ENCODE measurements around the gene HS3ST3B1.

HS3ST3B1 gene

GRCh38 chr17:14298221-14298946 is 2.5 kb upstream of the HS3ST3B1 start:
- Histone ChIP-seq H3F3A (ENCODE audit: insufficient read depth, low read length) (no peaks in the 10 kb centered on the region), H3K9ac (ENCODE audit: low read length) (no peak overlapping the region), H3K27ac (ENCODE audit: low read length) (no peak overlapping the region), H3K4me2 (ENCODE audit: low read depth, low read length) (no peak overlapping the region), H3K36me3 (replicated peaks; ENCODE audit: insufficient read depth, low read length) (no peaks in the 10 kb centered on the region), H3K79me2 (ENCODE audit: low read length) (no peaks in the 10 kb centered on the region), H3K9me3 (replicated peaks; ENCODE audit: insufficient read depth, low read length) (no peaks in the 10 kb centered on the region), H3K4me1 (ENCODE audit: low read length) (no peaks in the 10 kb centered on the region), H2AFZ (ENCODE audit: low read length) (no peak overlapping the region), H3K9me2 (replicated peaks; ENCODE audit: insufficient read depth, low read length) (no peaks in the 10 kb centered on the region), H3K4me3 (ENCODE audit: low read length) (no peak overlapping the region), H3K27me3 (replicated peaks; ENCODE audit: insufficient read depth, low read length) (peaks cover 2% of the 10 kb centered on the region; the same call in 1 of the 2 replicates), H4K20me1 (ENCODE audit: insufficient read depth, low read length) (no peaks in the 10 kb centered on the region)
- no peak for DNase-seq
- no peak for TF ChIP-seq EZH2phosphoT487 (IDR thresholded peaks at IDR 0.05; ENCODE audit: low read length)

DNA sequence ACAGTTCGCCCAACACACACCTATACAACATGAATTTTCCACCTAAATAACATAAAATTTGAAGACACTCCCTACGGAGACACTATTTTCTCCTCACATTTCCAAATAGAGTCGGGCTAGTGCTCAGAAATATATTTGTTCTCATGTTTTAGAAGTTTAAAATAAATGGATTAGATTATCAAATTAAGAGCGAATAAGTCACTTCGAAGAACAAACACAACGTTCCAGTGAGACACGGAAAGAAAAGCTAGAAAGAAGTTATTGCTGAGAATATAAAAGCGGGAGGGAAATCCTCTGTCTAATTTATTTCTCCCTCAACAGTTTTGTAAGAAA is 2.0 kb upstream of the HS3ST3B1 start:
- H3K79me2 ChIP-seq (ENCODE audit: low read length): no peaks in the 10 kb centered on the region
- no peak overlapping the region for H3K27ac ChIP-seq (ENCODE audit: low read length)
- H3K4me2 ChIP-seq (ENCODE audit: low read depth, low read length): no peak overlapping the region
- H2AFZ ChIP-seq (ENCODE audit: low read length): no peak overlapping the region
- no peaks in the 10 kb centered on the region for H4K20me1 ChIP-seq (ENCODE audit: insufficient read depth, low read length)
- no peaks in the 10 kb centered on the region for H3K36me3 ChIP-seq (replicated peaks; ENCODE audit: insufficient read depth, low read length)
- H3K9me2 ChIP-seq (replicated peaks; ENCODE audit: insufficient read depth, low read length): no peaks in the 10 kb centered on the region
- no peak overlapping the region for H3K9ac ChIP-seq (ENCODE audit: low read length)
- H3K4me3 ChIP-seq (ENCODE audit: low read length): no peak overlapping the region
- no peaks in the 10 kb centered on the region for H3K4me1 ChIP-seq (ENCODE audit: low read length)
- H3K27me3 ChIP-seq (replicated peaks; ENCODE audit: insufficient read depth, low read length): peaks cover 2% of the 10 kb centered on the region; the same call in 1 of the 2 replicates
- H3F3A ChIP-seq (ENCODE audit: insufficient read depth, low read length): no peaks in the 10 kb centered on the region
- TF ChIP-seq EZH2 (optimal IDR thresholded peaks at IDR 0.05; ENCODE audit: low read depth, low read length) (no peak), EZH2phosphoT487 (IDR thresholded peaks at IDR 0.05; ENCODE audit: low read length) (no peak)
- TF ChIP-seq, protein P1, sequence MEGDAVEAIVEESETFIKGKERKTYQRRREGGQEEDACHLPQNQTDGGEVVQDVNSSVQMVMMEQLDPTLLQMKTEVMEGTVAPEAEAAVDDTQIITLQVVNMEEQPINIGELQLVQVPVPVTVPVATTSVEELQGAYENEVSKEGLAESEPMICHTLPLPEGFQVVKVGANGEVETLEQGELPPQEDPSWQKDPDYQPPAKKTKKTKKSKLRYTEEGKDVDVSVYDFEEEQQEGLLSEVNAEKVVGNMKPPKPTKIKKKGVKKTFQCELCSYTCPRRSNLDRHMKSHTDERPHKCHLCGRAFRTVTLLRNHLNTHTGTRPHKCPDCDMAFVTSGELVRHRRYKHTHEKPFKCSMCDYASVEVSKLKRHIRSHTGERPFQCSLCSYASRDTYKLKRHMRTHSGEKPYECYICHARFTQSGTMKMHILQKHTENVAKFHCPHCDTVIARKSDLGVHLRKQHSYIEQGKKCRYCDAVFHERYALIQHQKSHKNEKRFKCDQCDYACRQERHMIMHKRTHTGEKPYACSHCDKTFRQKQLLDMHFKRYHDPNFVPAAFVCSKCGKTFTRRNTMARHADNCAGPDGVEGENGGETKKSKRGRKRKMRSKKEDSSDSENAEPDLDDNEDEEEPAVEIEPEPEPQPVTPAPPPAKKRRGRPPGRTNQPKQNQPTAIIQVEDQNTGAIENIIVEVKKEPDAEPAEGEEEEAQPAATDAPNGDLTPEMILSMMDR (IDR thresholded peaks at IDR 0.05; ENCODE audit: low read length): no peak
- no peak for DNase-seq
- H3K9me3 ChIP-seq (replicated peaks; ENCODE audit: insufficient read depth, low read length): no peaks in the 10 kb centered on the region

- Histone ChIP-seq H3K79me2 (ENCODE audit: low read length) (no peaks in the 10 kb centered on the region), H2AFZ (ENCODE audit: low read length) (no peak overlapping the region), H3K4me2 (ENCODE audit: low read depth, low read length) (no peak overlapping the region), H3K27me3 (replicated peaks; ENCODE audit: insufficient read depth, low read length) (peaks cover 2% of the 10 kb centered on the region; the same call in 1 of the 2 replicates), H3F3A (ENCODE audit: insufficient read depth, low read length) (no peaks in the 10 kb centered on the region), H3K27ac (ENCODE audit: low read length) (no peak overlapping the region), H3K4me3 (ENCODE audit: low read length) (no peak overlapping the region), H3K36me3 (replicated peaks; ENCODE audit: insufficient read depth, low read length) (no peaks in the 10 kb centered on the region), H3K4me1 (ENCODE audit: low read length) (no peaks in the 10 kb centered on the region), H4K20me1 (ENCODE audit: insufficient read depth, low read length) (no peaks in the 10 kb centered on the region), H3K9me3 (replicated peaks; ENCODE audit: insufficient read depth, low read length) (no peaks in the 10 kb centered on the region), H3K9me2 (replicated peaks; ENCODE audit: insufficient read depth, low read length) (no peaks in the 10 kb centered on the region), H3K9ac (ENCODE audit: low read length) (no peak overlapping the region)
- TF ChIP-seq EZH2 (optimal IDR thresholded peaks at IDR 0.05; ENCODE audit: low read depth, low read length) (no peak), EZH2phosphoT487 (IDR thresholded peaks at IDR 0.05; ENCODE audit: low read length) (no peak)
- TF ChIP-seq, protein P1 (IDR thresholded peaks at IDR 0.05; ENCODE audit: low read length): no peak
- no peak for DNase-seq
Observed at GRCh38 chr17:14299280-14300141, 1.4 kb upstream of the HS3ST3B1 start.
